Tibial nerve (tissue), 4 donors: ENCODE data around the gene LNPK. TPM values are rescaled to one million over a fixed set of nuclear protein-coding genes. Genes with fewer than 3 reads are reported as not detected.
"Not testable (repeated sequence)": the region's sequence is repeated elsewhere in the genome, so short reads cannot be mapped to it uniquely, and the experiment has no call there.

ENCODE experiments used
- DNase-seq, 2 donors: peaks; one replicate each; pipeline ENCODE4 v3.0.0-alpha.2; 2019; ENCODE audit warnings: low spot score in 2 of 2
- H3K27ac ChIP-seq, 4 donors: fragments of 200-600 bp; sonication (generic) in 3 of 4; one replicate each; pipeline ENCODE4 v1.5.1; 2017 to 2019; ENCODE audit warnings: mild to moderate bottlenecking in 1 of 4
- H3K27me3 ChIP-seq, 2 donors: fragments of 200-600 bp; sonication (generic) in 1 of 2; one replicate each; pipeline versions ENCODE4 v1.5.1 to v1.6.0; 2017 to 2019
- H3K36me3 ChIP-seq, 3 donors: fragments of 200-600 bp; sonication (generic); one replicate each; pipeline ENCODE4 v1.5.1; 2018 to 2019
- H3K4me1 ChIP-seq, 4 donors: fragments of 200-600 bp; sonication (generic) in 3 of 4; one replicate each; pipeline ENCODE4 v1.5.1; 2017 to 2019
- H3K4me3 ChIP-seq, 4 donors: fragments of 200-600 bp; sonication (generic) in 3 of 4; one replicate each; pipeline ENCODE4 v1.5.1; 2017 to 2019; ENCODE audit warnings: mild to moderate bottlenecking in 1 of 4, moderate library complexity in 1 of 4
- H3K9me3 ChIP-seq, 4 donors: fragments of 200-600 bp; sonication (generic) in 3 of 4; one replicate each; pipeline ENCODE4 v1.5.1; 2017 to 2019
- EP300 ChIP-seq, 2 donors: sonication (generic); formaldehyde crosslinking; IDR thresholded peaks; one replicate each; pipeline ENCODE4 v1.6.1; 2017; ENCODE audit warnings: antibody characterized with exemption in 2 of 2, mild to moderate bottlenecking in 1 of 2
- POLR2A ChIP-seq, 2 donors: fragments of 450-650 bp; IDR thresholded peaks; one replicate each; pipeline ENCODE4 v1.6.1; 2017; ENCODE audit warnings: antibody characterized with exemption in 2 of 2, mild to moderate bottlenecking in 2 of 2, moderate library complexity in 2 of 2
- WGBS, 2 donors: methylation state at CpG; one replicate each; pipeline ENCODE4 v1.1.5; 2018; 5-methylcytosine and 5-hydroxymethylcytosine counted together
- total RNA-seq, 4 donors: library from RNA; depleted of rRNA; stranded (reverse); fragments of >200 nt; gene quantifications; one replicate each; pipeline ENCODE4 v1.1.0, GENCODE V29; 2016
- TF ChIP-seq, protein P1 (sequence below), 5 experiments: fragments of 200-600 bp in 3 of 5; fragments of 450-650 bp in 2 of 5; sonication (generic) in 3 of 5; IDR thresholded peaks; one replicate each; pipeline ENCODE4 v1.5.1; 2016 to 2019; ENCODE audit warnings: antibody characterized with exemption in 5 of 5, mild to moderate bottlenecking in 3 of 5, moderate library complexity in 2 of 5

LNPK gene
- total RNA-seq, 4 donors from 2014 or later, result 17.4 to 27.3 (median 24.1) TPM

DNA sequence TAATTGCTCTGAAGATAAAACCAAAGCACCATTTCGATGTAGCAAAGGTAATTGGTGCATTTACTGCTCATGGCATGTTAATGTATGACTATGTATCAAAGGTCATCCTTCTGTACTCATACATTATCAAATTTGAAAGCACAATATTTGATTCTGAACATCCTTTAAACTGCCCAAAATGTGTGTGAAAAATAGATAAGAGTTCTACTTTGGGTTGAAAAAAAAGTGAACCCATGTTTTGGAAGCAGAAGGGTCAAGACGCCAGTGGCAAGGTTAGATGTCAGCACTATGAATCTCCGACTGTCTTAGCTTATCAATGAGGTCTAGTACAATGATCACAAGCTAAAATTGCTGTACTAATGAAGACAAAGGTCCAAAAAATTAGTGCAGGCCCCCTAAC lies 83.1 kb downstream of the LNPK start:
- Histone ChIP-seq H3K4me1 (no peaks in the 10 kb centered on the region), H3K4me3 (no peak overlapping the region), H3K27me3 (no peaks in the 10 kb centered on the region), H3K9me3 (peaks cover 0 to 3% (median 0%) of the 10 kb centered on the region in 4 donors), H3K27ac (no peak overlapping the region), H3K36me3 (no peaks in the 10 kb centered on the region)
- TF ChIP-seq, protein P1, sequence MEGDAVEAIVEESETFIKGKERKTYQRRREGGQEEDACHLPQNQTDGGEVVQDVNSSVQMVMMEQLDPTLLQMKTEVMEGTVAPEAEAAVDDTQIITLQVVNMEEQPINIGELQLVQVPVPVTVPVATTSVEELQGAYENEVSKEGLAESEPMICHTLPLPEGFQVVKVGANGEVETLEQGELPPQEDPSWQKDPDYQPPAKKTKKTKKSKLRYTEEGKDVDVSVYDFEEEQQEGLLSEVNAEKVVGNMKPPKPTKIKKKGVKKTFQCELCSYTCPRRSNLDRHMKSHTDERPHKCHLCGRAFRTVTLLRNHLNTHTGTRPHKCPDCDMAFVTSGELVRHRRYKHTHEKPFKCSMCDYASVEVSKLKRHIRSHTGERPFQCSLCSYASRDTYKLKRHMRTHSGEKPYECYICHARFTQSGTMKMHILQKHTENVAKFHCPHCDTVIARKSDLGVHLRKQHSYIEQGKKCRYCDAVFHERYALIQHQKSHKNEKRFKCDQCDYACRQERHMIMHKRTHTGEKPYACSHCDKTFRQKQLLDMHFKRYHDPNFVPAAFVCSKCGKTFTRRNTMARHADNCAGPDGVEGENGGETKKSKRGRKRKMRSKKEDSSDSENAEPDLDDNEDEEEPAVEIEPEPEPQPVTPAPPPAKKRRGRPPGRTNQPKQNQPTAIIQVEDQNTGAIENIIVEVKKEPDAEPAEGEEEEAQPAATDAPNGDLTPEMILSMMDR (IDR thresholded peaks at IDR 0.05), result no peak
- no peak for TF ChIP-seq EP300 (IDR thresholded peaks at IDR 0.05)
- TF ChIP-seq POLR2A (IDR thresholded peaks at IDR 0.05), result no peak
- 77 to 82% methylated on average over 3 of the region's 3 CpGs for WGBS, 2 donors
- no peak for DNase-seq

DNA sequence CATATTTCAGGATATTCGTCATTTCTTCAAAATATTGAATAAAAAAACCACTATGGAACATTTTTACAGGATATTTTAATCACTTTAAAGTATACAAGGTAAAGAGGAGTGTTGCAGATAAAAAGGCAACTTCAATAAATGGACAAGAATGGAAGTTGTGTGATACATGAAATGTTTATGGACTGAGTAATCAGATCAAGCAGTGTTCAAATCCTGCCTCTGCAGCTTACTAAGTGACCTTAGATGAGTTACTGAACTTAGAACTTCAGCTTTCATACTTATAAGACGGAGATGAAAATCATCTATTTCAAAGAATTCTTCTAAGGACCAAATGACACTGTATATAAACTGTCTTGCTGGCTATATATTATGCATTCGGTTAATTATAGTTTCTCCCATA lies 87.2 kb downstream of the LNPK start:
- DNase-seq, result no peak
- TF ChIP-seq, protein P1 (IDR thresholded peaks at IDR 0.05), result no peak
- no peak for TF ChIP-seq EP300 (IDR thresholded peaks at IDR 0.05)
- no peak for TF ChIP-seq POLR2A (IDR thresholded peaks at IDR 0.05)
- Histone ChIP-seq H3K27ac (no peak overlapping the region), H3K27me3 (no peaks in the 10 kb centered on the region), H3K9me3 (no peaks in the 10 kb centered on the region), H3K4me1 (no peaks in the 10 kb centered on the region), H3K4me3 (no peak overlapping the region), H3K36me3 (no peaks in the 10 kb centered on the region)
- WGBS, 2 donors, result 92% methylated on average over 3 of the region's 3 CpGs

DNA sequence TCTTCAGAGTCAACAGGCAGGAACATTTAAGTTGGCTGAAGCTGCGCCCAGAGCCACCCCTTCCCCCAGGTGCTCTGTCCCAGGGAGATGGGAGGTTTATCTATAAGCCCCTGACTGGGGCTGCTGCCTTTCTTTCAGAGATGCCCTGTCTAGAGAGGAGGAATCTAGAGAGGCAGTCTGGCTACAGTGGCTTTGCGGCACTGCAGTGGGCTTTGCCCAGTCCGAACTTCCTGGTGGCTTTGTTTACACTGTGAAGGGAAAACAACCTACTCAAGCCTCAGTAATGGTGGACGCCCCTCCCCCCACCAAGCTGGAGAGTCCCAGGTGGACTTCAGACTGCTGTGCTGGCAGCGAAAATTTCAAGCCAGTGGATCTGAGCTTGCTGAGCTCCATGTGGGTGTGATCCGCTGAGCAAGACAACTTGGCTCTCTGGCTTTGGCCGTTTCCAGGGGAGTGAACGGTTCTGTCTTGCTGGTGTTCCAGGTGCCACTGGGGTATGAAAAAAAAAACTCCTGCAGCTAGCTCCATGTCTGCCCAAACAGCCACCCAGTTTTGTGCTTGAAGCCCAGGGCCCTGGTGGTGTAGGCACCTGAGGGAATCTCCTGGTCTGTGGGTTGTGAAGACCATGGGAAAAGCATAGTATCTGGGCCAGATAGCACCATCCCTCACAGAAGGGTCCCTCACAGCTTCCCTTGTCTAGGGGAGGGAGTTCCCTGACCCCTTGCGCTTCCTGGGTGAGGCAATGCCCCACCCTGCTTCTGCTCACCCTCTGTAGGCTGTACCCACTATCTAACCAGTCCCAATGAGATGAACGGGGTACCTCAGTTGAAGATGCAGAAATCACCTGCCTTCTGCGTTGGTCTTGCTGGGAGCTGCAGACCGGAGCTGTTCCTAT lies 88.0 kb downstream of the LNPK start:
- not testable (repeated sequence) for H3K4me3 ChIP-seq, H3K36me3 ChIP-seq, H3K27ac ChIP-seq, H3K4me1 ChIP-seq, DNase-seq, H3K27me3 ChIP-seq, H3K9me3 ChIP-seq
- WGBS, 2 donors, result 88 to 98% methylated on average over 12 of the region's 12 CpGs

DNA sequence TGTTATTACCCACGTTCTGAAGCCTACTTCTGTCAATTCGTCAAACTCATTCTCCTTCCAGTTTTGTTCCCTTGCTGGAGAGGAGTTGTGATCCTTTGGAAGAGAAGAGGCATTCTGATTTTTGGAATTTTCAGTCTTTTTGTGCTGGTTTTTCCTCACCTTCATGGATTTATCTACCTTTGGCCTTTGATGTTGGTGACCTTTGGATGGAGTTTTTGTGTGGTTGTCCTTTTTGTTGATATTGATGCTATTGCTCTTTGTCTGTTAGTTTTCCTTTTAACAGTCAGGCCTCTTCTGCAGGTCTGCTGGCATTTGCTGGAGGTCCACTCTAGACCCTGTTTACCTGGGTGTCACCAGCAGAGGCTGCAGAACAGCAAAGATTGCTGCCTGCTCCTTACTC lies 88.8 kb downstream of the LNPK start:
- H3K36me3 ChIP-seq, DNase-seq, H3K9me3 ChIP-seq, H3K4me3 ChIP-seq, H3K27me3 ChIP-seq, H3K4me1 ChIP-seq, H3K27ac ChIP-seq: not testable (repeated sequence)
- WGBS, 2 donors, result 88 to 95% methylated on average over 2 of the region's 2 CpGs

DNA sequence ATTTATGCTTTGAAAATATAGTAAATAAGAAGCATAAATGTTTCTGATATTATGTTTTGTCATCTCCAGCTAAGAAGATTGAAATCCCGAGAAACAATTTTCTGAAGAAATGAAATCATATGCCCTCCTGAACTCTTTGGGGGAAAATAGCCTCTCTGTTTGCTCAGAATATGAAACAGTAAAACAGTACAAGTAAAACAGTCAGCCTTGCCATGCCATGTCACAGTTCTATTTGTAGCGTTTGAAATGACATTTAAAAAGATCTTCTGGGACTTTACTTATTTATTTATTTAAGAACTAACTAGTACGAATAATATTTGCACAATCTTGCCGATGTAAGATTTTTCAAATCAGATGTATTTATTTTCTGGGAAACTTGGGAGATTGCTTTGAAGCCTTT lies 98.0 kb downstream of the LNPK start:
- TF ChIP-seq EP300 (IDR thresholded peaks at IDR 0.05) (no peak), POLR2A (IDR thresholded peaks at IDR 0.05) (no peak)
- TF ChIP-seq, protein P1 (IDR thresholded peaks at IDR 0.05), result no peak
- Histone ChIP-seq H3K4me1 (no peaks in the 10 kb centered on the region), H3K4me3 (no peak overlapping the region), H3K27me3 (no peaks in the 10 kb centered on the region), H3K9me3 (no peaks in the 10 kb centered on the region), H3K36me3 (no peaks in the 10 kb centered on the region), H3K27ac (no peak overlapping the region)
- WGBS, 2 donors, result 38 to 42% methylated on average over 4 of the region's 4 CpGs
- no peak for DNase-seq

DNA sequence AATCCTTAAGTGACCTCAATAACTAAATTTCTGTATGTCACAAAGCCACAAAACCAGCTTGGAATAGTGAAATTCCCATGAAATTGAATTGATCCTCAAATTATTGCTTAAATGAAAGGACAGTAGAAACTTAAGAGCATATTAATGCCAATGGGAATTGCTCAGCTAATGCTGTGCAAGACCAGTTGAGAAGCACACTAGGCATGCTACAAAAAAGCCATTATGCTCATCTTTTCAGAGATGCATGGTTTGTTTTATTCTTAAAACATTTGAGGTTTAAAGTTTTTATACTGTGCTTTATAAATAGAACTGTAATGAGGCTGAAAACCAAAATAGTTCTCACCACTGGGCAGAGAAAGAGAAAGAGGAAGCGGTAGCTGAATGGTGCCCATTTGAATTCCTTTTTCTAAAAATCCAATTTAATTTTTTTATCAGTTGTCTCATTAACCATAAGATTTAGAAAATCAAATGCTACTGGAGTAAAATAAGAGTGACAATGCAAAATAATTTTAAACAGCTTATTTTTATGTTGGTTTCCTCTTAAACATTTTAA lies 98.6 kb downstream of the LNPK start:
- Histone ChIP-seq H3K4me3 (no peak overlapping the region), H3K9me3 (no peaks in the 10 kb centered on the region), H3K27me3 (no peaks in the 10 kb centered on the region), H3K27ac (no peak overlapping the region), H3K4me1 (no peaks in the 10 kb centered on the region), H3K36me3 (no peaks in the 10 kb centered on the region)
- no peak for DNase-seq
- TF ChIP-seq EP300 (IDR thresholded peaks at IDR 0.05), result no peak
- TF ChIP-seq POLR2A (IDR thresholded peaks at IDR 0.05), result no peak
- TF ChIP-seq, protein P1 (IDR thresholded peaks at IDR 0.05), result no peak
- WGBS, 2 donors, result 66 to 67% methylated on average over 1 of the region's 1 CpG

DNA sequence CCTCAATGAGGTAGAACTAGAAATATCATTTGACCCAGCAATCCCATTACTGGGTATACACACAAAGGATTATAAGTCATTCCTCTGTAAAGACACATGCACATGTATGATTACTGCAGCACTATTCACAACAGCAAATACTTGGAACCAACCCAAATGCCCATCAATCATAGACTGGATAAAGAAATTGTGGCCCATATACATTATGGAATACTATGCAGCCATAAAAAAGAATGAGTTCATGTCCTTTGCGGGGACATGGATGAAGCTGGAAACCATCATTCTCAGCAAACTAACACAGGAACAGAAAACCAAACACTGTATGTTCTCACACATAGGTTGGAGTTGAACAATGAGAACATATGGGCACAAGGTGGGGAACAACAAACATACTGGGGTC lies 106.1 kb downstream of the LNPK start:
- DNase-seq, result not testable (repeated sequence)
- WGBS, 2 donors, result 97 to 100% methylated on average over 1 of the region's 1 CpG

More for the DNA sequence above, 106.1 kb downstream of the LNPK start:
- H3K27ac ChIP-seq, H3K27me3 ChIP-seq, H3K4me1 ChIP-seq, H3K9me3 ChIP-seq, H3K36me3 ChIP-seq, H3K4me3 ChIP-seq: not testable (repeated sequence)
